ENCODE data around the gene SDHD.

Gene SDHD

GRCh38 chr11:112100462-112100861 is 13.8 kb downstream of the SDHD start:
- no peak for DNase-seq (ENCODE audit: low read depth in 2 of 2)

GRCh38 chr11:112103446-112103845 is 16.8 kb downstream of the SDHD start:
- DNase-seq (ENCODE audit: low read depth in 2 of 2) = no peak

DNA sequence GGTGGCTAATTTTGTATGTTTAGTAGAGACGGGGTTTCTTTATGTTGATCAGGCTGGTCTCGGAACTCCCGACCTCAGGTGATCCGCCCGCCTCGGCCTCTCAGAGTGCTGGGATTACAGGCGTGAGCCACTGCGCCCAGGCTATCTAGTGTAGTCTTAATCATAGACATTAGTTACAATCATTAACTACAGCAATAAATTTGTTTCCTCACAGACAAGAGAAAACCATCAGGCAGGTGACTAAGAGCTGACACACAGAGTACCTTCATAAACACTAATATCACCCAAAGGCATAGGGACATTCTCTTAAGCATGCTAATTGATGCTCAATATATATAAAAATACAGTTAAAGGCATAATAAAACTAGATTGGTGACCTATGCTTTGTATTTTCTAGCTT is 19.4 kb downstream of the SDHD start:
- DNase-seq (ENCODE audit: low read depth in 2 of 2) = no peak

- no peak for DNase-seq (ENCODE audit: low read depth in 2 of 2)
Observed at GRCh38 chr11:112113539-112114457, 27.1 kb downstream of the SDHD start.

- no peak for DNase-seq (ENCODE audit: low read depth in 2 of 2)
Observed at GRCh38 chr11:112114460-112114859, 27.8 kb downstream of the SDHD start.

GRCh38 chr11:112115386-112115785 is 28.7 kb downstream of the SDHD start:
- no peak for DNase-seq (ENCODE audit: low read depth in 2 of 2)

GRCh38 chr11:112118176-112118575 is 31.5 kb downstream of the SDHD start:
- DNase-seq (ENCODE audit: low read depth in 2 of 2) = peak in 1 of 2 donors; percentile 7

DNA sequence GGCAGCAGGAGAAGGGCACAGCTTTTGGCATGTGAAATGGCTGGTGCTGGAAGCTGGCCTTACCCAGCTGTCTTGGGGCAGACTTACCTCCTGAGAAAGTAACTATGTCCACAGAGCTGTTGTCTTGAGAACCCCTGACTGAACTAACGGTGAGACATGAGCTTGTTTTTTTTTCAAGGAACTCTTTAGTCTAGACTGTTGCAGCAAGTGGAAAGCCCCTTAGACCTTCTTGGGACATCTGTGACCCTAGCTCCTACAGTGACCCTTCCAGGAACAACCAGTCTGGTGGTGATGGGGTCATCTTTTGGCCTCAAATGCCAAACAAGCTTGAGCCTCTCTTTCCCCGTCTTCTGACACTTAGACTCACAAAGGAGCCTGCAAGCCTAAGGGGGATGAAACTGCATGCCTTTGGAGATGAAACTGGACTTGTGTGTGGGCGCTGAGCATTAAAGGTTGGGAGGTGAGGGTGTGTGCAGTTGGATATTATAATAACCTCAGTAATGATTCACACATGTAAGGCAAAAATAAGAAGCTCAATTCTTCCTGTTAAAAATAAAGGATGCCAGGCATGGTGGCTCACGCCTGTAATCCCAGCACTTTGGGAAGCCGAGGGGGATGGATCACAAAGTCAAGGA is 35.4 kb downstream of the SDHD start:
- no peak for DNase-seq (ENCODE audit: low read depth in 2 of 2)

GRCh38 chr11:112123129-112123528 is 36.5 kb downstream of the SDHD start:
- no peak for DNase-seq (ENCODE audit: low read depth in 2 of 2)

- DNase-seq (ENCODE audit: low read depth in 2 of 2) = no peak
Observed at GRCh38 chr11:112127056-112127455, 40.4 kb downstream of the SDHD start.

DNA sequence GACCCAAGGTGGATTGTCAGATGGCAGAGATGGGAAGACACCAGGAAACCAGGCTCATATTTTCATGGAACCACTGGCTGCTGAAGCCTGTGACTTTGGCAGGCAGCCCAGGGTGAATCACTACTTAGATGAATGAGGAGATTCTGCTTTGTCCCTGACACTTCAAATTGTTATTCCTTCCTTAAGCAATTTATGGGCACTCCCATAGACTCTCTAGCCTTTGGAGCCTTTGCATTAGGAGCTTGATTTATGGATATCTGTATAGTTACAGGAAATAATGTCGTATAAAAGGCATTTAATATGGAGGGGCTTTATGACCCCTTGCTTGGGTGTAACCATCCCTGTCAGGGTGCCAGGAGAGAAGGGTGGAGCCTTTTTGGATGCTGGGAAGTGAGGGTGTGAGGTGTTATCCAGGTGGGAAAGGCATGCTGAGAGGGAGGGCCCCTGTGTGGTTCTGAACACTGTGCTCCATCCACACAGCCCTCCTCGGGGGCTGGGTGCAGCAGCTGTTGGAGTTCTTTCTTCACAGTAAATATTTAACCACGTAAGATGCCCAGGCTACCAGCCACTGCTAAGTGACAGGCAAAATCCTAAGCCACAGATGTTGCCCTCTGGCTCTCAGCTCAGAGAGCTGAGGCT is 41.9 kb downstream of the SDHD start:
- DNase-seq (ENCODE audit: low read depth in 2 of 2) = no peak

DNA sequence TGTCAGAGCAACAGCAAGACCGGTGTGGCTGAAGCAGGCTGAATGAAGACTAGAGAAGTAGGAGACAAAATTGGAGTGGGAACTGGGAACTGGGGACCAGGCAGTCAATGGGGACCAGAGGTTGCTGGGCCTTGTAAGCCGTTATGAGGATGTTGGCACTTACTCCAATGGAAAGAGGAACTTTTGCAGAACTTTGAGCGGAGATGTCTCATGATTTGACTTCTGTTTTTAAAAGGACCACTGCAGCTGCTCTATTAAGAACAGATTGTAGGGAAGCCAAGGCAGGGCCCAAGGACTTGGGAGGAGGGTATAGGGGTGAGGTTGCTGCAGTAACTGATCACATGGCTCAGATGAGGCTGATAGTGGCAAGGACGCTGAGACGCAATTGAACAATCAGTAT is 43.0 kb downstream of the SDHD start:
- DNase-seq (ENCODE audit: low read depth in 2 of 2) = no peak

GRCh38 chr11:112132737-112133136 is 46.1 kb downstream of the SDHD start:
- DNase-seq (ENCODE audit: low read depth in 2 of 2) = no peak

DNA sequence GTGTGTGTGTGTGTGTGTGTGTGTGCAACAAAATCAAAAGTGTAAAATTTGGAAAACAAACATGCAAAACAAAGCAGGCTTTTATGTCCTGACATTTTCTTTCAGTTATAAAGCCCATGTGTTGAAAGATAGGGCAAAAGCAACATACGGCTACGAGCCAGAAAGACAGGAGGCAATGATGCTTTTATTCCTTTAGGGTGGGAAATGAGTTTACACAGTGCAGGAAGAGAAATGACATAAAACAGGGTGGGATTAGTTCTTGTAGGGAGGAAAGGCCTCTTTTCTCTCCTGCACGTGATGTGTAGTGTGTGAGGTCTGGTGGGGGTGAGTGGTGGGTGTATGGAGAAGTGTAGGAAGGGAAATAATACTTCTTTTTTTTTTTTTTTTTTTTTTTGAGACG is 47.8 kb downstream of the SDHD start:
- no peak for DNase-seq (ENCODE audit: low read depth in 2 of 2)

DNA sequence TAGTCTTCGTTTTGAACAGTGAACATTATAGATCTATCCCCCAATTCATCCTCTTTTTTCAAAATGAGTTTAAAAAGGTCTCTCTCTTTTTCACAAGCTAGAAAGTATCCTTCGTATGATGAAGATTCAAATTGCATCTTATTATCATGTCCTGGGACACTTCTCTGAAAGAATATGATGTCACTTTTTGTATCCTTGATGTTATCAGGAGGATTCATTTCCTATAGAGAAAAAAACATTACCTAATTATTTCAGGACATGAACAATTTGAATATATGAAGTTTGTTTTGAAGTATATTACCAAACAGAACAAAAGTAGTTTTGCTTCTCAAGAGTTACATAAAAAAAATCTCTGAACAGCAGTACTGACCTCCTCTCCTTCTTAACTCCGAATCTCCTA is 56.9 kb downstream of the SDHD start:
- no peak for DNase-seq (ENCODE audit: low read depth in 2 of 2)

Measured in stimulated activated CD8-positive, alpha-beta memory T cell treated with anti-CD3 and anti-CD28 coated beads, Interleukin-15, amount 100 ng/mL, for 48 hours (primary cell).